Esophagus squamous epithelium (tissue), 4 donors: ENCODE data around the gene SCG2.
"Not testable (repeated sequence)": the region's sequence is repeated elsewhere in the genome, so short reads cannot be mapped to it uniquely, and the experiment has no call there.

Experiments
- CTCF ChIP-seq, 6 experiments: fragments of 450-650 bp in 4 of 6; fragments of 200-600 bp in 2 of 6; sonication (generic) in 2 of 6; IDR thresholded peaks; one replicate each; pipeline ENCODE4 v1.5.1; 2016 to 2019; ENCODE audit warnings: antibody characterized with exemption in 6 of 6, mild to moderate bottlenecking in 4 of 6, moderate library complexity in 4 of 6
- POLR2A ChIP-seq, 4 donors: fragments of 450-650 bp; IDR thresholded peaks; one replicate each; pipeline ENCODE4 v1.6.1; 2017; ENCODE audit warnings: antibody characterized with exemption in 4 of 4, mild to moderate bottlenecking in 4 of 4, moderate library complexity in 3 of 4

DNA sequence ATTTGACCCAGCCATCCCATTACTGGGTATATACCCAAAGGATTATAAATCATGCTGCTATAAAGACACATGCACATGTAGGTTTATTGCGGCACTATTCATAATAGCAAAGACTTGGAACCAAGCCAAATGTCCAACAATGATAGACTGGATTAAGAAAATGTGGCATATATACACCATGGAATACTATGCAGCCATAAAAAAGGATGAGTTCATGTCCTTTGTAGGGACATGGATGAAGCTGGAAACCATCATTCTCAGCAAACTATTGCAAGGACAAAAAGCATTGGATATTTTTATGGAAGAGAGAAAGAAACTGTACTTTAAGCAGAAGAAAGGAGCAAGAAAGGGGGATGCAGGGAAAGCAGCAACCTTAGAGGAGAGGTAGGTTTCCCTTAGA, 9.5 kb downstream of the SCG2 start:
- not testable (repeated sequence) for TF ChIP-seq POLR2A, CTCF (IDR thresholded peaks at IDR 0.05)
